Peyer's patch (tissue), 4 donors: ENCODE results near the gene KRT33B. TPM values are rescaled to one million over a fixed set of nuclear protein-coding genes. Genes with fewer than 3 reads are reported as not detected.

Experiments
- DNase-seq, 3 donors: peaks; one replicate each; pipeline ENCODE4 v3.0.0-alpha.2; 2017 to 2019
- H3K27ac ChIP-seq, 4 donors: fragments of 200-600 bp; sonication (generic); one replicate each; pipeline ENCODE4 v1.5.1; 2016 to 2019
- H3K27me3 ChIP-seq, 2 donors: fragments of 200-600 bp; sonication (generic); one replicate each; pipeline ENCODE4 v1.5.1; 2019
- H3K36me3 ChIP-seq, 3 donors: fragments of 200-600 bp; sonication (generic); one replicate each; pipeline ENCODE4 v1.5.1; 2016 to 2019
- H3K4me1 ChIP-seq, 4 donors: fragments of 200-600 bp; sonication (generic); one replicate each; pipeline ENCODE4 v1.5.1; 2016 to 2019
- H3K4me3 ChIP-seq, 4 donors: fragments of 200-600 bp; sonication (generic); 1 replicate in 3 of 4; 2 replicates in 1 of 4; pipeline ENCODE4 v1.5.1; 2016 to 2019; ENCODE audit warnings: mild to moderate bottlenecking in 1 of 4
- H3K9me3 ChIP-seq, 4 donors: fragments of 200-600 bp; sonication (generic); one replicate each; pipeline ENCODE4 v1.5.1; 2016 to 2019; ENCODE audit warnings: mild to moderate bottlenecking in 1 of 4
- CTCF ChIP-seq, 6 experiments: fragments of 450-650 bp in 4 of 6; fragments of 200-600 bp in 2 of 6; sonication (generic) in 1 of 6; IDR thresholded peaks; one replicate each; pipeline ENCODE4 v1.5.1; 2017 to 2019; ENCODE audit warnings: antibody characterized with exemption in 6 of 6, mild to moderate bottlenecking in 3 of 6, moderate library complexity in 1 of 6
- POLR2A ChIP-seq, 2 donors: fragments of 450-650 bp; IDR thresholded peaks; one replicate each; pipeline ENCODE4 v1.5.1; 2017; ENCODE audit warnings: antibody characterized with exemption in 2 of 2, mild to moderate bottlenecking in 2 of 2, moderate library complexity in 2 of 2
- total RNA-seq, 4 donors: library from RNA; depleted of rRNA; stranded (reverse); fragments of >200 nt; gene quantifications; one replicate each; pipeline ENCODE4 v1.1.0, GENCODE V29; 2016

Gene KRT33B
- total RNA-seq, 4 donors from 2014 or later, result not detected

GRCh38 chr17:41339571-41340172, 29.9 kb downstream of the KRT33B start:
- H3K27me3 ChIP-seq, result no peaks in the 10 kb centered on the region
- no peak for DNase-seq
- no peak overlapping the region for H3K4me3 ChIP-seq
- no peaks in the 10 kb centered on the region for H3K9me3 ChIP-seq
- H3K36me3 ChIP-seq, result no peaks in the 10 kb centered on the region
- H3K4me1 ChIP-seq, result no peaks in the 10 kb centered on the region
- H3K27ac ChIP-seq, result peak overlapping the region in 1 of 4 donors; percentile 28
- no peak for TF ChIP-seq POLR2A (IDR thresholded peaks at IDR 0.05)
- TF ChIP-seq CTCF (IDR thresholded peaks at IDR 0.05), result no peak

GRCh38 chr17:41338961-41339485, 30.6 kb downstream of the KRT33B start:
- H3K9me3 ChIP-seq, result no peaks in the 10 kb centered on the region
- no peaks in the 10 kb centered on the region for H3K36me3 ChIP-seq
- peak overlapping the region in 1 of 4 donors; percentile 28 for H3K27ac ChIP-seq
- no peaks in the 10 kb centered on the region for H3K27me3 ChIP-seq
- no peaks in the 10 kb centered on the region for H3K4me1 ChIP-seq
- no peak overlapping the region for H3K4me3 ChIP-seq
- no peak for DNase-seq
- no peak for TF ChIP-seq CTCF (IDR thresholded peaks at IDR 0.05)
- TF ChIP-seq POLR2A (IDR thresholded peaks at IDR 0.05), result no peak

GRCh38 chr17:41335747-41336146, 33.9 kb downstream of the KRT33B start:
- TF ChIP-seq POLR2A (IDR thresholded peaks at IDR 0.05), result no peak
- no peak for TF ChIP-seq CTCF (IDR thresholded peaks at IDR 0.05)
- no peaks in the 10 kb centered on the region for H3K4me1 ChIP-seq
- no peak overlapping the region for H3K27ac ChIP-seq
- no peak for DNase-seq
- no peak overlapping the region for H3K4me3 ChIP-seq
- H3K36me3 ChIP-seq, result no peaks in the 10 kb centered on the region
- H3K27me3 ChIP-seq, result no peaks in the 10 kb centered on the region
- H3K9me3 ChIP-seq, result no peaks in the 10 kb centered on the region

GRCh38 chr17:41334385-41335305, 35.0 kb downstream of the KRT33B start:
- Histone ChIP-seq H3K9me3 (no peaks in the 10 kb centered on the region), H3K36me3 (no peaks in the 10 kb centered on the region), H3K4me1 (no peaks in the 10 kb centered on the region), H3K4me3 (no peak overlapping the region), H3K27me3 (no peaks in the 10 kb centered on the region), H3K27ac (no peak overlapping the region)
- no peak for DNase-seq
- TF ChIP-seq CTCF (IDR thresholded peaks at IDR 0.05) (no peak), POLR2A (IDR thresholded peaks at IDR 0.05) (no peak)

- Histone ChIP-seq H3K36me3 (no peaks in the 10 kb centered on the region), H3K27me3 (no peaks in the 10 kb centered on the region), H3K4me3 (no peak overlapping the region), H3K9me3 (no peaks in the 10 kb centered on the region), H3K27ac (no peak overlapping the region), H3K4me1 (no peaks in the 10 kb centered on the region)
- DNase-seq, result no peak
- TF ChIP-seq CTCF (IDR thresholded peaks at IDR 0.05), result no peak
- TF ChIP-seq POLR2A (IDR thresholded peaks at IDR 0.05), result no peak
These were observed 35.8 kb downstream of the KRT33B start for GRCh38 chr17:41333836-41334235.
